H9 (cell line): ENCODE measurements around the gene ANKRD28. TPM values are rescaled to one million over a fixed set of nuclear protein-coding genes. Genes with fewer than 3 reads are reported as not detected.

Source experiments
- DNase-seq: peaks from one replicate; pipeline ENCODE4 v3.0.0-alpha.2; 2017
- H2AFZ ChIP-seq: one replicate; pipeline ENCODE4 v1.6.1; 2013; ENCODE audit warnings: mild to moderate bottlenecking, low read length, control low read depth, moderate library complexity
- H2AK5ac ChIP-seq: 2 replicates; pipeline ENCODE4 v1.6.1; 2013; ENCODE audit warnings: low read length, control low read depth, mixed read lengths; ENCODE audit not compliant: insufficient read length
- H2BK120ac ChIP-seq: one replicate; pipeline ENCODE4 v1.6.1; 2013; ENCODE audit warnings: low read depth, mild to moderate bottlenecking, low read length, control low read depth, inconsistent platforms; ENCODE audit not compliant: poor library complexity, severe bottlenecking
- H2BK12ac ChIP-seq: 2 replicates; pipeline ENCODE4 v1.6.1; 2013; ENCODE audit warnings: low read length, control low read depth, mixed read lengths, low read depth; ENCODE audit not compliant: insufficient read length
- H2BK15ac ChIP-seq: 2 replicates; pipeline ENCODE4 v1.6.1; 2013; ENCODE audit warnings: low read depth, low read length, control low read depth
- H2BK20ac ChIP-seq: one replicate; pipeline ENCODE4 v1.6.1; 2013; ENCODE audit warnings: low read depth, mild to moderate bottlenecking, low read length, control low read depth, inconsistent platforms; ENCODE audit not compliant: poor library complexity, severe bottlenecking
- H2BK5ac ChIP-seq: 2 replicates; pipeline ENCODE4 v1.6.1; 2013; ENCODE audit warnings: low read length, control low read depth, mixed read lengths; ENCODE audit not compliant: insufficient read length
- H3K14ac ChIP-seq: 2 replicates; pipeline ENCODE4 v1.6.1; 2013; ENCODE audit warnings: low read length, control low read depth; ENCODE audit not compliant: insufficient read depth
- H3K18ac ChIP-seq: 2 replicates; pipeline ENCODE4 v1.6.1; 2013; ENCODE audit warnings: low read depth, mild to moderate bottlenecking, mixed read lengths, low read length, control low read depth; ENCODE audit not compliant: insufficient read length
- H3K23ac ChIP-seq: 2 replicates; pipeline ENCODE4 v1.6.1; 2013; ENCODE audit warnings: low read length, control low read depth, mixed read lengths, low read depth; ENCODE audit not compliant: insufficient read length
- H3K23me2 ChIP-seq: 2 replicates; pipeline ENCODE4 v1.6.1; 2013; ENCODE audit warnings: low read depth, mild to moderate bottlenecking, mixed read lengths, low read length, control low read depth; ENCODE audit not compliant: insufficient read length, poor library complexity, severe bottlenecking
- H3K27ac ChIP-seq: 2 replicates; pipeline ENCODE4 v1.5.1; 2013; ENCODE audit warnings: low read length, control low read depth, mixed read lengths, low read depth; ENCODE audit not compliant: insufficient read length
- H3K27me3 ChIP-seq: 2 replicates; pipeline ENCODE4 v1.6.1; 2013; ENCODE audit warnings: low read length, control low read depth, inconsistent platforms; ENCODE audit not compliant: insufficient read depth
- H3K4ac ChIP-seq: 2 replicates; pipeline ENCODE4 v1.6.1; 2013; ENCODE audit warnings: low read depth, mild to moderate bottlenecking, control low read depth, inconsistent platforms, low read length, moderate library complexity
- H3K4me1 ChIP-seq: 2 replicates; pipeline ENCODE4 v1.6.1; 2013; ENCODE audit warnings: low read length, control low read depth, inconsistent platforms; ENCODE audit not compliant: insufficient read depth
- H3K4me2 ChIP-seq: 2 replicates; pipeline ENCODE4 v1.6.1; 2013; ENCODE audit warnings: low read length, control low read depth, mixed read lengths; ENCODE audit not compliant: insufficient read length, insufficient read depth
- H3K56ac ChIP-seq: 2 replicates; pipeline ENCODE4 v1.6.1; 2013; ENCODE audit warnings: low read depth, mild to moderate bottlenecking, mixed read lengths, low read length, control low read depth; ENCODE audit not compliant: insufficient read length
- H3K79me1 ChIP-seq: 2 replicates; pipeline ENCODE4 v1.6.1; 2013; ENCODE audit warnings: low read depth, mild to moderate bottlenecking, moderate library complexity, low read length, control low read depth, inconsistent platforms; ENCODE audit not compliant: insufficient read depth, poor library complexity, severe bottlenecking
- H3K79me2 ChIP-seq: 2 replicates; pipeline ENCODE4 v1.6.1; 2013; ENCODE audit warnings: low read length, control low read depth, inconsistent platforms; ENCODE audit not compliant: insufficient read depth
- H3K9ac ChIP-seq: 2 replicates; pipeline ENCODE4 v1.6.1; 2013; ENCODE audit warnings: low read length, control low read depth, mixed read lengths; ENCODE audit not compliant: insufficient read length; ENCODE audit errors: extremely low read depth
- H3K9me3 ChIP-seq: one replicate; pipeline ENCODE4 v1.6.1; 2013; ENCODE audit warnings: low read depth, low read length, inconsistent platforms; ENCODE audit not compliant: control insufficient read depth
- H3T11ph ChIP-seq: one replicate; pipeline ENCODE4 v1.6.1; 2013; ENCODE audit warnings: mild to moderate bottlenecking, low read length, control low read depth, inconsistent platforms
- H4K20me1 ChIP-seq: one replicate; pipeline ENCODE4 v1.6.1; 2013; ENCODE audit not compliant: control insufficient read depth, insufficient read length, insufficient read depth
- H4K5ac ChIP-seq: 2 replicates; pipeline ENCODE4 v1.6.1; 2013; ENCODE audit warnings: low read depth, mild to moderate bottlenecking, mixed read lengths, low read length, control low read depth; ENCODE audit not compliant: insufficient read length
- H4K8ac ChIP-seq: replicated peaks from 2 replicates; pipeline ENCODE4 v1.6.1; 2013; ENCODE audit warnings: low read length, control low read depth, mixed read lengths, low read depth; ENCODE audit not compliant: insufficient read length
- H4K91ac ChIP-seq: 2 replicates; pipeline ENCODE4 v1.6.1; 2013; ENCODE audit warnings: low read depth, mild to moderate bottlenecking, moderate library complexity, mixed read lengths, low read length, control low read depth; ENCODE audit not compliant: insufficient read length
- H3K27ac Mint-ChIP-seq, 3 experiments: 2 replicates in 2 of 3; 3 replicates in 1 of 3; pipeline ENCODE4 v1.8.0; 2020 to 2021; ENCODE audit warnings: mixed read lengths in 3 of 3, mild to moderate bottlenecking in 1 of 3, moderate library complexity in 1 of 3
- H3K27me3 Mint-ChIP-seq: 2 replicates; pipeline ENCODE4 v1.8.0; 2021; ENCODE audit warnings: low read depth, mild to moderate bottlenecking, moderate library complexity, mixed read lengths
- H3K36me3 Mint-ChIP-seq, 3 experiments: 2 replicates in 2 of 3; 3 replicates in 1 of 3; pipeline ENCODE4 v1.8.0; 2020 to 2021; ENCODE audit warnings: low read depth in 3 of 3, mixed read lengths in 3 of 3; ENCODE audit not compliant: insufficient read depth in 1 of 3
- H3K4me1 Mint-ChIP-seq, 2 experiments: 2 replicates each; pipeline ENCODE4 v1.8.0; 2020; ENCODE audit warnings: mixed read lengths in 2 of 2
- H3K4me3 Mint-ChIP-seq, 2 experiments: 2 replicates in 1 of 2; 3 replicates in 1 of 2; pipeline ENCODE4 v1.8.0; 2020 to 2021; ENCODE audit warnings: mild to moderate bottlenecking in 2 of 2, mixed read lengths in 2 of 2, moderate library complexity in 1 of 2
- H3K9me3 Mint-ChIP-seq, 2 experiments: 2 replicates in 1 of 2; 3 replicates in 1 of 2; pipeline ENCODE4 v1.8.0; 2020; ENCODE audit warnings: mild to moderate bottlenecking in 2 of 2, mixed read lengths in 2 of 2, moderate library complexity in 1 of 2
- CTCF ChIP-seq: fragments of 200-600 bp; sonication (generic); conservative IDR thresholded peaks from 3 replicates; pipeline ENCODE4 v1.8.0; 2021; ENCODE audit warnings: antibody characterized with exemption, mild to moderate bottlenecking
- WGBS: extraction: QIAGEN DNeasy Blood & Tissue Kit; methylation state at CpG from one replicate; pipeline ENCODE4 v1.1.7; 2013; ENCODE audit warnings: missing lambda C conversion rate, low lambda C conversion rate, mixed read lengths; ENCODE audit not compliant: insufficient read length; ENCODE audit errors: extremely low coverage; 5-methylcytosine and 5-hydroxymethylcytosine counted together
- total RNA-seq: library from RNA; stranded (reverse); gene quantifications from 2 replicates; pipeline ENCODE4 v1.2.1, GENCODE V29; 2021

The ANKRD28 gene
- total RNA-seq, 1 experiment from 2014 or later = 59.0 TPM

GRCh38 chr3:15825016-15825415, 27.2 kb upstream of the ANKRD28 start:
- H3K27ac Mint-ChIP-seq = peak overlapping the region in 1 of 3 experiments; percentile 46; a peak in 1 of 7 replicates
- Histone ChIP-seq H3K23me2 (no peaks in the 10 kb centered on the region), H3K9me3 (no peaks in the 10 kb centered on the region), H3K4me1 (no peaks in the 10 kb centered on the region), H3K79me2 (peaks cover 7% of the 10 kb centered on the region; the same call in 1 of the 2 replicates), H4K8ac (no peak overlapping the region), H2BK120ac (no peak overlapping the region), H3K14ac (no peak overlapping the region), H3K4ac (no peak overlapping the region), H4K20me1 (no peaks in the 10 kb centered on the region), H3K27ac (no peak overlapping the region), H4K91ac (no peak overlapping the region), H3K4me2 (no peak overlapping the region), H3K23ac (no peak overlapping the region), H2BK5ac (no peak overlapping the region), H4K5ac (no peak overlapping the region), H2AK5ac (no peak overlapping the region), H3K56ac (no peak overlapping the region), H3K18ac (no peak overlapping the region), H2BK20ac (no peak overlapping the region), H3K79me1 (peaks cover 12% of the 10 kb centered on the region), H2BK12ac (no peak overlapping the region), H3T11ph (no peak overlapping the region), H2BK15ac (no peak overlapping the region), H3K9ac (no peak overlapping the region), H3K27me3 (no peaks in the 10 kb centered on the region), H2AFZ (no peak overlapping the region)
- H3K9me3 Mint-ChIP-seq = no peaks in the 10 kb centered on the region
- H3K4me3 Mint-ChIP-seq = no peak overlapping the region
- no peak for TF ChIP-seq CTCF
- no peak for DNase-seq
- no CpG with 5 or more reads among the region's 4 CpGs for WGBS
- no peaks in the 10 kb centered on the region for H3K27me3 Mint-ChIP-seq
- no peaks in the 10 kb centered on the region for H3K36me3 Mint-ChIP-seq
- H3K4me1 Mint-ChIP-seq = peaks cover 11 to 12% of the 10 kb centered on the region in 2 experiments
